SU-DHL-6 (cell line): ENCODE measurements around the gene DUS2.

Experiments
- H2AFZ ChIP-seq: fragments of 200-600 bp; sonication (generic); 2 replicates; pipeline ENCODE4 v1.6.1; 2014; ENCODE audit warnings: low read depth, mild to moderate bottlenecking, moderate library complexity, mixed read lengths, antibody characterized with exemption, low read length; ENCODE audit not compliant: severe bottlenecking
- H3F3A ChIP-seq: fragments of 200-600 bp; shearing (Covaris generic); 2 replicates; pipeline ENCODE4 v1.6.0; 2016; ENCODE audit warnings: antibody characterized with exemption, mild to moderate bottlenecking; ENCODE audit not compliant: insufficient read depth
- H3K27ac ChIP-seq: fragments of 200-600 bp; sonication (generic); 2 replicates; pipeline ENCODE4 v1.5.1; 2016; ENCODE audit warnings: low read depth, mild to moderate bottlenecking, low read length, moderate library complexity, mixed read lengths
- H3K27me3 ChIP-seq: fragments of 200-600 bp; sonication (generic), shearing (Covaris generic); 2 replicates; pipeline ENCODE4 v1.6.0; 2014; ENCODE audit warnings: mild to moderate bottlenecking, low read length
- H3K36me3 ChIP-seq: fragments of 200-600 bp; sonication (generic); 2 replicates; pipeline ENCODE4 v1.6.1; 2014; ENCODE audit warnings: mild to moderate bottlenecking, low read length, mixed read lengths
- H3K4me2 ChIP-seq: fragments of 300-600, 200-600 bp; shearing (Covaris generic), sonication (generic); 2 replicates; pipeline ENCODE4 v1.6.0; 2014; ENCODE audit warnings: low read length, low read depth, mild to moderate bottlenecking; ENCODE audit not compliant: poor library complexity, severe bottlenecking
- H3K4me3 ChIP-seq: fragments of 200-600 bp; sonication (generic); 2 replicates; pipeline ENCODE4 v1.5.1; 2014; ENCODE audit warnings: antibody characterized with exemption, low read length, mild to moderate bottlenecking, mixed read lengths; ENCODE audit not compliant: insufficient read depth, poor library complexity, severe bottlenecking
- H3K79me2 ChIP-seq: fragments of 200-600 bp; sonication (generic); 2 replicates; pipeline ENCODE4 v1.6.1; 2014; ENCODE audit warnings: mild to moderate bottlenecking, low read length, moderate library complexity; ENCODE audit not compliant: insufficient read depth
- H3K9ac ChIP-seq: fragments of 200-600 bp; sonication (generic); 2 replicates; pipeline ENCODE4 v1.7.0; 2014; ENCODE audit warnings: mild to moderate bottlenecking, low read length
- H3K9me2 ChIP-seq: fragments of 200-600 bp; sonication (generic); replicated peaks from 2 replicates; pipeline ENCODE4 v1.6.1; 2014; ENCODE audit warnings: low read length; ENCODE audit not compliant: insufficient read depth
- H3K9me3 ChIP-seq: fragments of 200-600 bp; sonication (generic); 2 replicates; pipeline ENCODE4 v1.6.1; 2014; ENCODE audit warnings: low read length, mixed read lengths; ENCODE audit not compliant: insufficient read depth
- H4K20me1 ChIP-seq: fragments of 200-600 bp; sonication (generic); 2 replicates; pipeline ENCODE4 v1.6.1; 2014; ENCODE audit warnings: low read depth, mild to moderate bottlenecking, antibody characterized with exemption, low read length, moderate library complexity, mixed read lengths
- CTCF ChIP-seq: fragments of 200-600 bp; sonication (generic); IDR thresholded peaks from one replicate; pipeline ENCODE4 v1.5.1; 2017; ENCODE audit warnings: antibody characterized with exemption, mild to moderate bottlenecking, low read length, moderate library complexity; ENCODE audit not compliant: insufficient read depth, poor library complexity, severe bottlenecking
- EZH2phosphoT487 ChIP-seq: fragments of 200-600 bp; sonication (generic), shearing (Covaris generic); conservative IDR thresholded peaks from 2 replicates; pipeline ENCODE4 v1.6.1; 2018; ENCODE audit warnings: mild to moderate bottlenecking, antibody characterized with exemption, low read length, moderate library complexity, mixed read lengths

The DUS2 gene

GRCh38 chr16:68093816-68094613 lies 70.9 kb downstream of the DUS2 start:
- Histone ChIP-seq H3K9me3 (no peaks in the 10 kb centered on the region), H3K4me2 (no peak overlapping the region), H3K4me3 (no peak overlapping the region), H3K27me3 (no peaks in the 10 kb centered on the region), H2AFZ (no peak overlapping the region), H3K36me3 (no peaks in the 10 kb centered on the region), H3K9me2 (no peaks in the 10 kb centered on the region), H3F3A (peaks cover 22% of the 10 kb centered on the region; the same call in 1 of the 2 replicates), H3K79me2 (peaks cover 97% of the 10 kb centered on the region), H3K27ac (no peak overlapping the region), H4K20me1 (peaks cover 31% of the 10 kb centered on the region), H3K9ac (no peak overlapping the region)
- TF ChIP-seq CTCF (peak; percentile 29), EZH2phosphoT487 (no peak)

- TF ChIP-seq CTCF (no peak), EZH2phosphoT487 (no peak)
- Histone ChIP-seq H2AFZ (no peak overlapping the region), H4K20me1 (peaks cover 26% of the 10 kb centered on the region), H3K27me3 (no peaks in the 10 kb centered on the region), H3K9ac (no peak overlapping the region), H3K4me2 (no peak overlapping the region), H3K27ac (no peak overlapping the region), H3K4me3 (no peak overlapping the region), H3K36me3 (no peaks in the 10 kb centered on the region), H3K79me2 (peaks cover 97% of the 10 kb centered on the region), H3F3A (peaks cover 17% of the 10 kb centered on the region; the same call in 1 of the 2 replicates), H3K9me3 (no peaks in the 10 kb centered on the region), H3K9me2 (no peaks in the 10 kb centered on the region)
Observed at GRCh38 chr16:68094614-68094934, 71.5 kb downstream of the DUS2 start.

- Histone ChIP-seq H3K79me2 (peaks cover 97% of the 10 kb centered on the region), H3K9me2 (no peaks in the 10 kb centered on the region), H3K27ac (no peak overlapping the region), H3K9ac (no peak overlapping the region), H3K27me3 (no peaks in the 10 kb centered on the region), H3K4me3 (no peak overlapping the region), H2AFZ (no peak overlapping the region), H3K9me3 (no peaks in the 10 kb centered on the region), H3F3A (0 out of 2 replicates have a peak, but pooled peaks cover 3% of the 10 kb centered on the region), H3K4me2 (no peak overlapping the region), H4K20me1 (peaks cover 18% of the 10 kb centered on the region; the same call in 1 of the 2 replicates), H3K36me3 (no peaks in the 10 kb centered on the region)
- TF ChIP-seq CTCF (no peak), EZH2phosphoT487 (no peak)
Observed at GRCh38 chr16:68096491-68096890, 73.4 kb downstream of the DUS2 start.
